Glomerular endothelial cell (primary cell): Measurements from ENCODE around the gene GZMM. TPM values are rescaled to one million over a fixed set of nuclear protein-coding genes. Genes with fewer than 3 reads are reported as not detected.

Source experiments
- DNase-seq: peaks from one replicate; pipeline ENCODE4 v3.0.0-alpha.2; 2011; ENCODE audit warnings: low read depth, low spot score; ENCODE audit errors: extremely low read depth
- total RNA-seq: library from RNA; depleted of rRNA; stranded (reverse); fragments of >200 nt; gene quantifications from 2 replicates; pipeline ENCODE4 v1.2.3, GENCODE V29; 2015

The GZMM gene
- total RNA-seq, 1 donor from 2014 or later: not detected

DNA sequence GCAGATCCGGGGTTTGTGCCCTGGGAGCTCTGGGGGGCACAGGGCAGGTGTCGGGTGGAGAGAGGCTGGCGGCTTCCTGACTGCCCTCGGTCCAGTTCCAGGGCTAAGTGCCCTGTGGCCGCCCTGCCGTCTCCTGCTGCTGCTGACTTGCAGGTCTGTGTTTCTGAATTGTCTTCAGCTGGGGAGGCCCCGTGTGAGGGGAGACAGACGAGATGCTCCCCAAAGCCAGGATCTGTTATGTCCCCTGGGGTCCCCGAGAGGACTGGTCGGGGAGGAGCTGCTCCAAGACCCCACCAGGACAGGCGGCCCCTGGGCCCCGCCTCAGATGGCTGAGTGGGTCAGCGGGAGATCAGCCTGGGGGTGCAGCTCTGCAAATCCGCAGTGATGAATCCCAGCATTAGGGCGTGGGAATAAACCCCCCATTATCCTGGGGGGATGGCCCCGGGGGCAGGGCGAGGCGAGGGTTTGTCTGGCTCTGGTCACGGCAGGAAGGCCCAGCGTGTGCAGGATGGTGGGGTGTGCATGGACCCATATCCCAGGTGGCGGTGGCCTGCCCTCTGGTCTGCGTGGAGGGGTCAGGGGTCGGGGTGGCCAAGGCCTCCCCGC lies 50.5 kb downstream of the GZMM start:
- no peak for DNase-seq

GRCh38 chr19:595326-596262 lies 51.7 kb downstream of the GZMM start:
- no peak for DNase-seq

- no peak for DNase-seq
These were observed 52.4 kb downstream of the GZMM start for GRCh38 chr19:596263-596655.

GRCh38 chr19:597406-598315 lies 53.8 kb downstream of the GZMM start:
- DNase-seq: no peak

Other genes with a start within 250 kb of the GZMM start
- 21.0 and 38.2 TPM in 2 replicates for gene MIER2, start 199.3 kb upstream of the GZMM start, total RNA-seq
- gene C2CD4C, start 134.9 kb upstream of the GZMM start, total RNA-seq: 0.44 and 0.47 TPM in 2 replicates
- 34.3 and 35.1 TPM in 2 replicates for gene SHC2, start 83.0 kb upstream of the GZMM start, total RNA-seq
- gene MADCAM1, start 47.6 kb upstream of the GZMM start, total RNA-seq: 0.41 TPM in 1 of 2 replicates, not detected in the other
- gene TPGS1, start 36.6 kb upstream of the GZMM start, total RNA-seq: 72.9 and 78.5 TPM in 2 replicates
- gene CDC34, start 12.3 kb upstream of the GZMM start, total RNA-seq: 125 and 148 TPM in 2 replicates
- gene BSG, start 28.5 kb downstream of the GZMM start, total RNA-seq: 775 and 881 TPM in 2 replicates
- gene HCN2, start 45.8 kb downstream of the GZMM start, total RNA-seq: 1.1 and 2.0 TPM in 2 replicates
- 30.0 and 56.7 TPM in 2 replicates for gene POLRMT, start 89.5 kb downstream of the GZMM start, total RNA-seq
- gene FGF22, start 95.8 kb downstream of the GZMM start, total RNA-seq: 0.35 TPM in 1 of 2 replicates, not detected in the other
- gene RNF126, start 119.2 kb downstream of the GZMM start, total RNA-seq: 86.3 and 108 TPM in 2 replicates
- gene FSTL3, start 132.3 kb downstream of the GZMM start, total RNA-seq: 171 and 280 TPM in 2 replicates
- 2.2 TPM in 1 of 2 replicates, not detected in the other for gene PRSS57, start 151.4 kb downstream of the GZMM start, total RNA-seq
- gene PALM, start 164.9 kb downstream of the GZMM start, total RNA-seq: 48.9 and 52.8 TPM in 2 replicates
- 0.18 and 1.0 TPM in 2 replicates for gene MISP, start 207.1 kb downstream of the GZMM start, total RNA-seq